HG03045 (cell line): ENCODE data around the gene C10orf67.

Experiments used
- ATAC-seq: cut with Tn5 transposase; IDR thresholded peaks from one replicate; pipeline ENCODE4 v1.9.1; 2021; ENCODE audit warnings: mild to moderate bottlenecking, moderate library complexity; ENCODE audit not compliant: unreplicated experiment

Gene C10orf67

GRCh38 chr10:23200586-23200985 is 144.0 kb downstream of the C10orf67 start:
- ATAC-seq, result no peak

- ATAC-seq, result no peak
These were observed 144.7 kb downstream of the C10orf67 start for GRCh38 chr10:23199768-23200511.

GRCh38 chr10:23198940-23199767 is 145.4 kb downstream of the C10orf67 start:
- no peak for ATAC-seq

- no peak for ATAC-seq
These were observed 146.0 kb downstream of the C10orf67 start for GRCh38 chr10:23198610-23198939.

GRCh38 chr10:23197416-23197861 is 147.2 kb downstream of the C10orf67 start:
- ATAC-seq, result no peak

GRCh38 chr10:23196915-23197314 is 147.7 kb downstream of the C10orf67 start:
- no peak for ATAC-seq

GRCh38 chr10:23195846-23196600 is 148.6 kb downstream of the C10orf67 start:
- no peak for ATAC-seq

- ATAC-seq, result no peak
These were observed 149.4 kb downstream of the C10orf67 start for GRCh38 chr10:23194966-23195845.

- no peak for ATAC-seq
These were observed 150.1 kb downstream of the C10orf67 start for GRCh38 chr10:23194471-23194965.

GRCh38 chr10:23193435-23194074 is 151.0 kb downstream of the C10orf67 start:
- ATAC-seq, result no peak

- ATAC-seq, result no peak
These were observed 151.7 kb downstream of the C10orf67 start for GRCh38 chr10:23192712-23193434.

GRCh38 chr10:23191764-23192711 is 152.6 kb downstream of the C10orf67 start, which contains the start of gene PTF1A:
Gene PTF1A, plus strand, starts transcription at chr10:23192312. Its CDS starts 219 bp downstream, at chr10:23192531.
- ATAC-seq, result no peak

GRCh38 chr10:23190872-23191763 is 153.5 kb downstream of the C10orf67 start:
- ATAC-seq, result no peak

- ATAC-seq, result no peak
These were observed 155.6 kb downstream of the C10orf67 start for GRCh38 chr10:23189024-23189423.

GRCh38 chr10:23187155-23187554 is 157.4 kb downstream of the C10orf67 start:
- ATAC-seq, result no peak

- ATAC-seq, result no peak
These were observed 157.9 kb downstream of the C10orf67 start for GRCh38 chr10:23186697-23187096.

- ATAC-seq, result no peak
These were observed 158.4 kb downstream of the C10orf67 start for GRCh38 chr10:23186178-23186577.
